Panc1 (cell line): ENCODE data around the gene ZFAND2A.

Source experiments
- POLR2AphosphoS5 ChIP-seq: IDR thresholded peaks from 2 replicates; pipeline ENCODE4 v1.6.1; 2012; ENCODE audit warnings: mild to moderate bottlenecking, low read depth, low read length, moderate library complexity
- TCF7L2 ChIP-seq: IDR thresholded peaks from 2 replicates; pipeline ENCODE4 v1.6.1; 2011; ENCODE audit warnings: mild to moderate bottlenecking, low read depth, low read length, inconsistent platforms
- TF ChIP-seq, protein P1 (sequence below): fragments of 450-650 bp; IDR thresholded peaks from 2 replicates; pipeline ENCODE4 v1.5.1; 2017; ENCODE audit warnings: mild to moderate bottlenecking
- TF ChIP-seq, protein P2 (sequence below), 2 experiments: IDR thresholded peaks; 2 replicates each; pipeline ENCODE4 v1.6.1; 2011 to 2012; ENCODE audit warnings: low read depth in 2 of 2, control low read depth in 1 of 2, low read length in 1 of 2, mild to moderate bottlenecking in 1 of 2, moderate library complexity in 1 of 2; ENCODE audit not compliant: insufficient read depth in 1 of 2

GRCh38 chr7:1169409-1170368 lies 9.7 kb upstream of the ZFAND2A start:
- no peak for TF ChIP-seq POLR2AphosphoS5
- TF ChIP-seq, protein P1, sequence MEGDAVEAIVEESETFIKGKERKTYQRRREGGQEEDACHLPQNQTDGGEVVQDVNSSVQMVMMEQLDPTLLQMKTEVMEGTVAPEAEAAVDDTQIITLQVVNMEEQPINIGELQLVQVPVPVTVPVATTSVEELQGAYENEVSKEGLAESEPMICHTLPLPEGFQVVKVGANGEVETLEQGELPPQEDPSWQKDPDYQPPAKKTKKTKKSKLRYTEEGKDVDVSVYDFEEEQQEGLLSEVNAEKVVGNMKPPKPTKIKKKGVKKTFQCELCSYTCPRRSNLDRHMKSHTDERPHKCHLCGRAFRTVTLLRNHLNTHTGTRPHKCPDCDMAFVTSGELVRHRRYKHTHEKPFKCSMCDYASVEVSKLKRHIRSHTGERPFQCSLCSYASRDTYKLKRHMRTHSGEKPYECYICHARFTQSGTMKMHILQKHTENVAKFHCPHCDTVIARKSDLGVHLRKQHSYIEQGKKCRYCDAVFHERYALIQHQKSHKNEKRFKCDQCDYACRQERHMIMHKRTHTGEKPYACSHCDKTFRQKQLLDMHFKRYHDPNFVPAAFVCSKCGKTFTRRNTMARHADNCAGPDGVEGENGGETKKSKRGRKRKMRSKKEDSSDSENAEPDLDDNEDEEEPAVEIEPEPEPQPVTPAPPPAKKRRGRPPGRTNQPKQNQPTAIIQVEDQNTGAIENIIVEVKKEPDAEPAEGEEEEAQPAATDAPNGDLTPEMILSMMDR = peak; percentile 7; the same call in 1 of the 2 replicates
- TF ChIP-seq, protein P2, sequence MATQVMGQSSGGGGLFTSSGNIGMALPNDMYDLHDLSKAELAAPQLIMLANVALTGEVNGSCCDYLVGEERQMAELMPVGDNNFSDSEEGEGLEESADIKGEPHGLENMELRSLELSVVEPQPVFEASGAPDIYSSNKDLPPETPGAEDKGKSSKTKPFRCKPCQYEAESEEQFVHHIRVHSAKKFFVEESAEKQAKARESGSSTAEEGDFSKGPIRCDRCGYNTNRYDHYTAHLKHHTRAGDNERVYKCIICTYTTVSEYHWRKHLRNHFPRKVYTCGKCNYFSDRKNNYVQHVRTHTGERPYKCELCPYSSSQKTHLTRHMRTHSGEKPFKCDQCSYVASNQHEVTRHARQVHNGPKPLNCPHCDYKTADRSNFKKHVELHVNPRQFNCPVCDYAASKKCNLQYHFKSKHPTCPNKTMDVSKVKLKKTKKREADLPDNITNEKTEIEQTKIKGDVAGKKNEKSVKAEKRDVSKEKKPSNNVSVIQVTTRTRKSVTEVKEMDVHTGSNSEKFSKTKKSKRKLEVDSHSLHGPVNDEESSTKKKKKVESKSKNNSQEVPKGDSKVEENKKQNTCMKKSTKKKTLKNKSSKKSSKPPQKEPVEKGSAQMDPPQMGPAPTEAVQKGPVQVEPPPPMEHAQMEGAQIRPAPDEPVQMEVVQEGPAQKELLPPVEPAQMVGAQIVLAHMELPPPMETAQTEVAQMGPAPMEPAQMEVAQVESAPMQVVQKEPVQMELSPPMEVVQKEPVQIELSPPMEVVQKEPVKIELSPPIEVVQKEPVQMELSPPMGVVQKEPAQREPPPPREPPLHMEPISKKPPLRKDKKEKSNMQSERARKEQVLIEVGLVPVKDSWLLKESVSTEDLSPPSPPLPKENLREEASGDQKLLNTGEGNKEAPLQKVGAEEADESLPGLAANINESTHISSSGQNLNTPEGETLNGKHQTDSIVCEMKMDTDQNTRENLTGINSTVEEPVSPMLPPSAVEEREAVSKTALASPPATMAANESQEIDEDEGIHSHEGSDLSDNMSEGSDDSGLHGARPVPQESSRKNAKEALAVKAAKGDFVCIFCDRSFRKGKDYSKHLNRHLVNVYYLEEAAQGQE (IDR thresholded peaks at IDR 0.05; ENCODE audit: insufficient read depth in 1 of 2, low read depth in 2 of 2, low read length in 1 of 2) = no peak
- no peak for TF ChIP-seq TCF7L2
